Effector memory CD4-positive, alpha-beta T cell (primary cell): ENCODE data around the gene CSTPP1.
"Not testable (repeated sequence)": the region's sequence is repeated elsewhere in the genome, so short reads cannot be mapped to it uniquely, and the experiment has no call there.

Source experiments
- DNase-seq, 3 donors: peaks; one replicate each; pipeline ENCODE4 v3.0.0-alpha.2; 2020
- H3K27ac ChIP-seq: 2 replicates; pipeline ENCODE4 v1.7.0; 2013; ENCODE audit warnings: mild to moderate bottlenecking, low read length, moderate library complexity; ENCODE audit not compliant: insufficient read depth, poor library complexity, severe bottlenecking
- H3K27me3 ChIP-seq: replicated peaks from 2 replicates; pipeline ENCODE4 v1.7.0; 2013; ENCODE audit warnings: mild to moderate bottlenecking, low read length; ENCODE audit not compliant: insufficient read depth, control insufficient read depth, poor library complexity, severe bottlenecking
- H3K36me3 ChIP-seq: 2 replicates; pipeline ENCODE4 v1.7.0; 2013; ENCODE audit warnings: mild to moderate bottlenecking, low read length, moderate library complexity; ENCODE audit not compliant: control insufficient read depth, insufficient read depth
- H3K4me1 ChIP-seq: 2 replicates; pipeline ENCODE4 v1.7.0; 2013; ENCODE audit warnings: low read length, mild to moderate bottlenecking; ENCODE audit not compliant: control insufficient read depth, insufficient read depth, poor library complexity, severe bottlenecking
- H3K4me3 ChIP-seq: 2 replicates; pipeline ENCODE4 v1.7.0; 2013; ENCODE audit warnings: low read length, low read depth, mild to moderate bottlenecking; ENCODE audit not compliant: insufficient read depth, poor library complexity, severe bottlenecking
- H3K9me3 ChIP-seq: 2 replicates; pipeline ENCODE4 v1.7.0; 2013; ENCODE audit warnings: mild to moderate bottlenecking, low read length, moderate library complexity; ENCODE audit not compliant: control insufficient read depth

Gene CSTPP1

DNA sequence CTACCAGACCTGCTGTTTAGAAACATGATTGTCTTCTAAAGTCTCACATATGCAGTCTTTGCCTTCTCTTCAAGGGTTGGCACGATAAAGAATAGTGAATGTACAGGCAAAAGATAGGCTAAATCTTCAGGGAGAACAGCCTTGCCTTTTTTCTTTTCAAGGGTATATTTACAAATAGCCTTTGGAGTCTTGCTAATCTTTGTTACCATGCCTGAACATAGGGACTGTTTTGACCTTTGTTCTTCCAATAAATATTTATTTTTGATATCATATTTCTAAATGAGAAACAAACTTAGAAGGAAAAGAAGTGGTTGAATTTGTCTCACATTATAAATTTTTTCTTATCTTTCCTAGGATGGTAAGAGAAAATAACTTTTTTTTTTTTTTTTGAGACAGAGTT is 12.7 kb downstream of the CSTPP1 start:
- Histone ChIP-seq H3K9me3 (no peaks in the 10 kb centered on the region), H3K4me3 (no peak overlapping the region), H3K4me1 (no peaks in the 10 kb centered on the region), H3K27ac (no peak overlapping the region), H3K27me3 (no peaks in the 10 kb centered on the region), H3K36me3 (no peaks in the 10 kb centered on the region)
- DNase-seq = no peak

DNA sequence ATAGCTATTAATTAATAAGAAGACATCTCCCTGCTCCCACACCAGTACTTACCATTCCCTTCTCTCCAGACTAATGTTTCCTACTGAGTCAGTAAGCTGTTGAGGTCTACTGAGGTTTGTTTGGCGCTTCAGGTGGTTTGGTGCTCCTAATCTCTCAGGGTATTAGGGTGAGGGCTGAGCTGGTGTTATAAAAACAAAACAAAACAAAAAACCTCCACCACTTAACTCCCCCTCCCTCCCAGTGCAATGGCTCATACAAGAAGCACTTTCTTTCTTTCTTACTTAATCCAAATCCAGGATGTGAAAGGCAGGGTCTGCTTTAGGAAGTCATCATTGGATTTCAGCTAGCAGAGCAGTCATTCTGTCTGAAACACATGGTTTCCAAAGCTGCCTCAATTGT is 15.3 kb downstream of the CSTPP1 start:
- Histone ChIP-seq H3K9me3 (no peaks in the 10 kb centered on the region), H3K36me3 (no peaks in the 10 kb centered on the region), H3K4me1 (no peaks in the 10 kb centered on the region), H3K27me3 (no peaks in the 10 kb centered on the region), H3K27ac (no peak overlapping the region), H3K4me3 (no peak overlapping the region)
- DNase-seq = no peak

DNA sequence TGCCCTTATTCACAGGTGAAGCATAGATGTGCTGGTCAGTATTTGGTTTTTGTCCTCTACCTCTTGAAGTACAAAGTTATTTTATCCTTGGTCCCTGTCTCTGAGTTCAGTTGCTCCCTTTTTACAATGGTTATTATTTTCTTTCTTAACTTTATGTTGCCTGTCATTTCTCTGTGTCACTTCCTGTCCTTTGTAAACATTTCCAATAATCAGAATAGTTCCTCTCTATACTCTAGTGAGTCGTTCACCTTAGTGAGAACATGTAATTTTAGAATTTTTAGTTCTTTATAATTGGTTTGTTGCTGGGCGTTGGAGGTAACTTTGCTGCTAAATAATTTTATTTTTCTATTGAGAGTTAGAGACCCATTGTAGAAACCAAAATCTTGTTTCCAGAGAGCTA is 16.0 kb downstream of the CSTPP1 start:
- Histone ChIP-seq H3K4me3 (no peak overlapping the region), H3K36me3 (no peaks in the 10 kb centered on the region), H3K9me3 (no peaks in the 10 kb centered on the region), H3K27ac (no peak overlapping the region), H3K27me3 (no peaks in the 10 kb centered on the region), H3K4me1 (no peaks in the 10 kb centered on the region)
- no peak for DNase-seq

DNA sequence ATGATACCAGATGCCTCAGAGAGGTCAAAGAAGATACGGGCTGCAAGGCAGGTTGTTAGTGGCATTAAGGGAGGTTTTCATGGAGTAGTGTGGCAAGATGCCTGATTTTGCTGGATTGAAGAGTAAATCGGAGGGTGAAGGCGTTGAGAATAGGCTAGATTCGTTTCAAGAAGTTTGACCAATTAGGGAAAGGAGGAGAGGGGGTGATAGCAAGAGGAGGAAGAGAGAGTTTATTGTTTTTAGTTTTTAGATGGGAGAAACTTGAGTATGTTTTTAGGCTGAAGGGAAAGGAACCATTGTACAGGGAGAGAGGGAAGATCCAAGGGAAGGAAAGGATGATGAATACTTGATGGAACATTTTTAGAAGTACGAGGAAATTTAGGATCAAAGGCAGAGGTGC is 16.5 kb downstream of the CSTPP1 start:
- Histone ChIP-seq H3K4me3 (no peak overlapping the region), H3K27ac (no peak overlapping the region), H3K9me3 (no peaks in the 10 kb centered on the region), H3K4me1 (no peaks in the 10 kb centered on the region), H3K36me3 (no peaks in the 10 kb centered on the region), H3K27me3 (no peaks in the 10 kb centered on the region)
- no peak for DNase-seq

DNA sequence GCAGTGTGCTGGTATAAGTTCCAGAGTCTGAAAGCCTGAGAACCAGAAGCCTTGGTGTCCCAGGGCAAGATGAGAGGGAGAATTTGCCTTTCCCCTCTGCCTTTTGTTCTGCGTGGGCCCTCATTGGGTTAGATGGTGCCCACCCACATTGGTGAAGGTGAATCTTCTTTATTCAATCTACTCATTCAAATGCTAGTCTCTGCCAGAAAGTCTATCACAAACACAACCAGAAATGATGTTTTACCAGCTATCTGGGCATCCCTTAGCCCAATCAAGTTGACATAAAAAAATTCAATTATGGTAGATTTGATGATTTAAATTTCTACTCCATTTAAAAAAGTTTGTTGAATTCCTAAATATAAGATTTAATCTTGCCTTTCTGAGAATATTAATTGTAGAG is 22.2 kb downstream of the CSTPP1 start:
- Histone ChIP-seq H3K9me3 (no peaks in the 10 kb centered on the region), H3K4me1 (no peaks in the 10 kb centered on the region), H3K4me3 (no peak overlapping the region), H3K27ac (no peak overlapping the region), H3K36me3 (no peaks in the 10 kb centered on the region), H3K27me3 (no peaks in the 10 kb centered on the region)
- DNase-seq = no peak

DNA sequence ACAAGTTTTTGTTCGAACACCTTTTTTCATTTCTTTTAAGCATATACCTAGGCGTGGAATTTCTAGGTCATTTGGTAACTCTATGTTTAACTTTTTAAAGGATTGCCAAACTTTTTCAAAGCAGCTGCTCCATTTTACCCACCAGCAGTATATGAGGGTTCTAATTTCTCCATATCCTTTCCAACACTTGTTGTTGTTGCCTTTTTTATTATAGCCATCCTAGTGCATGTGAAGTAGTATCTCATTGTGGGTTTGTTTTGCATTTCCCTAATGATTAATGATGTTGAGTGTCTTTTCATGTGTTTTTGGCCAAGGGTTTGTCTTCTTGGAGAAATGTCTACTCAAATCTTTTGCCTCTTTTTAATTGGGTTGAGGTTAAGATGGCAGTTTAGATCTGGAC is 24.5 kb downstream of the CSTPP1 start:
- Histone ChIP-seq H3K27ac (no peak overlapping the region), H3K4me1 (no peaks in the 10 kb centered on the region), H3K36me3 (no peaks in the 10 kb centered on the region), H3K9me3 (no peaks in the 10 kb centered on the region), H3K27me3 (no peaks in the 10 kb centered on the region), H3K4me3 (no peak overlapping the region)
- DNase-seq = no peak

DNA sequence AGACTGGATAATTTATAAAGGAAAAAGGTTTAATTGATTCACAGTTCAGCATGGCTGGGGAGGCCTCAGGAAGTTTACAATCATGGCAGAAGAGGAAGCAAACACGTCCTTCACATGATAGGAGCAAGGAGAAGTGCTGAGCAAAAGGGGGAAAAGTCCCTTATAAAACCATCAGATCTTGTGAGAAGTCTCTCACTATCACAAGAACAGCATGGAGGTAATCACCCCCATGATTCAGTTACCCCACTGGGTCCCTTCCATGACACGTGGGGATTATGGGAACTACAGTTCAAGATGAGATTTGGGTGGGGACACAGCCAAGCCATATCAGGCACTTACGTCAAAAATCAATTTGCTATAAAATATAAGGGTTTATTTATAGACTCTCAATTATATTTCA is 25.3 kb downstream of the CSTPP1 start:
- H3K4me3 ChIP-seq, DNase-seq, H3K4me1 ChIP-seq, H3K9me3 ChIP-seq, H3K27ac ChIP-seq, H3K36me3 ChIP-seq, H3K27me3 ChIP-seq: not testable (repeated sequence)

DNA sequence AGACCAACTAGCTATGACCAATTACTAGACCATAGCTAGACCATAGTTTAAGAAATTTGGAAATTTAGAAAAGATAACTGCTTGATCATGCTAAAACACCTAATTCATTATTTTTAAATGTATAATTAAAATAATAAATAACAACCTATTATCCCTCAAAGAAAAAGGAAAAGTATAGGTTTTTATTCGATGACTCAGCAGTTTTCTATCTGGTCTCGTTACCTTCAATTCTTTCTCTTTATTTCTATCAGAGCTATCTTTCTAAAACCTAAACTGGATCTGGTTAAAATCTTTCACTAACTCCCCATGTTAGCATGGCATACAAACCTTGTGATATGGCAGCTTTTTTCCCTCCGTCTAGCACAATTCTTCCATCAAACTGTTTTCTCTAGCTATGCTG is 27.3 kb downstream of the CSTPP1 start:
- H3K27ac ChIP-seq = no peak overlapping the region
- no peak overlapping the region for H3K4me3 ChIP-seq
- no peaks in the 10 kb centered on the region for H3K36me3 ChIP-seq
- no peaks in the 10 kb centered on the region for H3K4me1 ChIP-seq
- DNase-seq = no peak
- H3K9me3 ChIP-seq = no peaks in the 10 kb centered on the region
- no peaks in the 10 kb centered on the region for H3K27me3 ChIP-seq

DNA sequence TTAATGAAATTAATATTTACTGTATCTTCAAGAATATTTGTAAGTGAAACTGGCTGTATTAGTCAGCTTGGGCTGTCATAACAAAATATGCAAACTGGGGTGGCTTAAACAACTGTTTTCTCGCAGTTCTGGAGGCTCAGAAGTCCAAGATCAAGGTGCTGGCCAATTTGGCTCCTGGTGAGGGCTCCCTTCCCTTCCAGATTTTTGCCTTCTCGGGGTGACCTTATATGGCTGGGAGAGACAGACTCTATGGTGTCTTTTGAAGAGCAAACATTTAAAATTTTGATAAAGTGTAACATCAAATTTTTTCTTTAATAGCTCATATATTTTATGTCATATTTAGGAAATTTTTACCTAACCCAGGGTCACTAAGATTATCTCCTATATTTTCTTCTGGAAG is 30.2 kb downstream of the CSTPP1 start:
- no peaks in the 10 kb centered on the region for H3K9me3 ChIP-seq
- no peaks in the 10 kb centered on the region for H3K27me3 ChIP-seq
- H3K4me1 ChIP-seq = no peaks in the 10 kb centered on the region
- no peak for DNase-seq
- H3K36me3 ChIP-seq = no peaks in the 10 kb centered on the region
- H3K27ac ChIP-seq = no peak overlapping the region
- no peak overlapping the region for H3K4me3 ChIP-seq

DNA sequence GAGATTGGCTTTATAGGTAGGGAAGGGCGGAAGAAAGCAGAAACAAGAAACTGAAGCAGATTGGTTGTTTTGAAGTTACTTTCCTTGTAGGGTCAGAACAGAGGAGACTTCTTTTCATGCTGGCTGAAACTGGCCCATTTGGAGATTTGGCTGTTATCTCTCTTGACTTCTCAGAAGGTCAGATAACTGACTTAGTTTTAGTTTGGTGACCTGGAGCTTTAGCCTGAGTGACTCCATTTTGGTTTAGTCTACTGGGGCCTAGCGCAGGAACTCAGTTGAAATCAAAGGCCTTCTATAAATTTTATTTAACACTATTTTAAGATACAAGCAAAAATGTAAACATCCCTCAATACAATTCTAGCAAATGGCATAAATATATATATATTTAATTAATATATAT is 31.4 kb downstream of the CSTPP1 start:
- Histone ChIP-seq H3K36me3 (no peaks in the 10 kb centered on the region), H3K27me3 (no peaks in the 10 kb centered on the region), H3K4me1 (no peaks in the 10 kb centered on the region), H3K4me3 (no peak overlapping the region), H3K27ac (no peak overlapping the region), H3K9me3 (no peaks in the 10 kb centered on the region)
- no peak for DNase-seq

DNA sequence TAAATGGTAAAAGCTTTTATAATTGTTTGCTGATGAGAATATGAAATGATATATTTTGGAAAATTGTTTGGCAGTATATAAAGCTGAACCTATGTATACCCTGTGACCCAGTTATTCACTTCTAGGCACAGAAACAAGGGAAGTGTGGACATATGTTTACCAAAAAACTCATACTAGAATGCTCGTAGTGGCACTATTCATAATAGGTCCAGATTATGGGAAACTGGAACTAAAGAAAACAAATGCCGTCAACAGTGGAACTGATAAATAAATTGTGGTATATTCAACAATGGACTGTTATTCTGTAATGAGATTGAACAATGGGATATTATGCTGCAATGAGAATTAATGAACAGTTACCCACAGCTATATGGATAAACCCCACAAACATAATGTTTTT is 32.8 kb downstream of the CSTPP1 start:
- Histone ChIP-seq H3K36me3 (no peaks in the 10 kb centered on the region), H3K27me3 (no peaks in the 10 kb centered on the region), H3K9me3 (no peaks in the 10 kb centered on the region), H3K27ac (no peak overlapping the region), H3K4me3 (no peak overlapping the region), H3K4me1 (no peaks in the 10 kb centered on the region)
- DNase-seq = no peak
